Left ventricle myocardium inferior (tissue), 1 donor: ENCODE results near the gene ATP6V0B. TPM values are rescaled to one million over a fixed set of nuclear protein-coding genes. Genes with fewer than 3 reads are reported as not detected.
A peak's percentile ranks its signal among the peaks of the same experiment; 100 is the strongest.

ENCODE experiments used
- DNase-seq: peaks from one replicate; pipeline ENCODE4 v3.0.0-alpha.2; 2020
- H3K27ac ChIP-seq: fragments of 200-600 bp; replicated peaks from 2 replicates; pipeline ENCODE4 v1.8.0; 2021
- H3K27me3 ChIP-seq: fragments of 200-600 bp; 2 replicates; pipeline ENCODE4 v1.8.0; 2021; ENCODE audit warnings: low read depth
- H3K36me3 ChIP-seq: fragments of 200-600 bp; 2 replicates; pipeline ENCODE4 v1.8.0; 2021
- H3K4me1 ChIP-seq: fragments of 200-600 bp; 2 replicates; pipeline ENCODE4 v1.8.0; 2021
- H3K4me3 ChIP-seq: fragments of 200-600 bp; 2 replicates; pipeline ENCODE4 v1.8.0; 2021; ENCODE audit warnings: mild to moderate bottlenecking, moderate library complexity
- H3K9me3 ChIP-seq: fragments of 200-600 bp; replicated peaks from 2 replicates; pipeline ENCODE4 v1.8.0; 2021
- intact Hi-C: fragments of 100-400 bp; cut with micrococcal nuclease; formaldehyde crosslinking; loops from one replicate; pipeline ENCODE4 v1.11.0; 2022
- total RNA-seq: library from RNA; stranded (reverse); fragmentation: NEBNext Ultra II Directional; extraction: Animal tissue kit (Norgen Biotek cat#: 25700); gene quantifications from one replicate; pipeline ENCODE4 v1.2.1, GENCODE V29; 2021
- TF ChIP-seq, protein P1 (sequence below): fragments of 200-600 bp; IDR thresholded peaks from 2 replicates; pipeline ENCODE4 v1.8.0; 2021; ENCODE audit warnings: antibody characterized with exemption, mild to moderate bottlenecking, borderline replicate concordance
- donor health status: DM: no; HTN: yes; CAD: no; lungs with severe emphysema.

ATP6V0B gene
- total RNA-seq, 1 donor from 2014 or later: 80.6 TPM

DNA sequence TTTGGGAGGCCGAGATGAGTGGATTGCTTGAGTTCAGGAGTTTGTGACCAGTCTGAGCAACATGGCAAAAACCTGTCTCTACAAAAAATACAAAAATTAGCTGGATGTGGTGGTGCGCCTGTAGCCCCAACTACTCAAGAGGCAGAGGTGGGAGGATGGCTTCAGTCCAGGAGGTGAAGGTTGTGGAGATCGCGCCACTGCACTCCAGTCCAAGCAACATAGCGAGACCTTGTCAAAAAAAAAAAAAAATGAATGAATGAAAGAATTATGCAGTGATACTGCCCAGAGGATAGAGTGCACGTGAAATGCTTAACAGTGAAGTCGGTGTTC lies 5.4 kb upstream of the ATP6V0B start:
- Histone ChIP-seq H3K4me1 (peaks cover 27% of the 10 kb centered on the region), H3K27ac (peak overlapping the region; percentile 0), H3K9me3 (no peaks in the 10 kb centered on the region), H3K4me3 (peak overlapping the region; percentile 88), H3K27me3 (no peaks in the 10 kb centered on the region), H3K36me3 (peaks cover 53% of the 10 kb centered on the region)
- no peak for DNase-seq
- intact Hi-C loops: no loop called here
- TF ChIP-seq, protein P1, sequence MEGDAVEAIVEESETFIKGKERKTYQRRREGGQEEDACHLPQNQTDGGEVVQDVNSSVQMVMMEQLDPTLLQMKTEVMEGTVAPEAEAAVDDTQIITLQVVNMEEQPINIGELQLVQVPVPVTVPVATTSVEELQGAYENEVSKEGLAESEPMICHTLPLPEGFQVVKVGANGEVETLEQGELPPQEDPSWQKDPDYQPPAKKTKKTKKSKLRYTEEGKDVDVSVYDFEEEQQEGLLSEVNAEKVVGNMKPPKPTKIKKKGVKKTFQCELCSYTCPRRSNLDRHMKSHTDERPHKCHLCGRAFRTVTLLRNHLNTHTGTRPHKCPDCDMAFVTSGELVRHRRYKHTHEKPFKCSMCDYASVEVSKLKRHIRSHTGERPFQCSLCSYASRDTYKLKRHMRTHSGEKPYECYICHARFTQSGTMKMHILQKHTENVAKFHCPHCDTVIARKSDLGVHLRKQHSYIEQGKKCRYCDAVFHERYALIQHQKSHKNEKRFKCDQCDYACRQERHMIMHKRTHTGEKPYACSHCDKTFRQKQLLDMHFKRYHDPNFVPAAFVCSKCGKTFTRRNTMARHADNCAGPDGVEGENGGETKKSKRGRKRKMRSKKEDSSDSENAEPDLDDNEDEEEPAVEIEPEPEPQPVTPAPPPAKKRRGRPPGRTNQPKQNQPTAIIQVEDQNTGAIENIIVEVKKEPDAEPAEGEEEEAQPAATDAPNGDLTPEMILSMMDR: no peak

DNA sequence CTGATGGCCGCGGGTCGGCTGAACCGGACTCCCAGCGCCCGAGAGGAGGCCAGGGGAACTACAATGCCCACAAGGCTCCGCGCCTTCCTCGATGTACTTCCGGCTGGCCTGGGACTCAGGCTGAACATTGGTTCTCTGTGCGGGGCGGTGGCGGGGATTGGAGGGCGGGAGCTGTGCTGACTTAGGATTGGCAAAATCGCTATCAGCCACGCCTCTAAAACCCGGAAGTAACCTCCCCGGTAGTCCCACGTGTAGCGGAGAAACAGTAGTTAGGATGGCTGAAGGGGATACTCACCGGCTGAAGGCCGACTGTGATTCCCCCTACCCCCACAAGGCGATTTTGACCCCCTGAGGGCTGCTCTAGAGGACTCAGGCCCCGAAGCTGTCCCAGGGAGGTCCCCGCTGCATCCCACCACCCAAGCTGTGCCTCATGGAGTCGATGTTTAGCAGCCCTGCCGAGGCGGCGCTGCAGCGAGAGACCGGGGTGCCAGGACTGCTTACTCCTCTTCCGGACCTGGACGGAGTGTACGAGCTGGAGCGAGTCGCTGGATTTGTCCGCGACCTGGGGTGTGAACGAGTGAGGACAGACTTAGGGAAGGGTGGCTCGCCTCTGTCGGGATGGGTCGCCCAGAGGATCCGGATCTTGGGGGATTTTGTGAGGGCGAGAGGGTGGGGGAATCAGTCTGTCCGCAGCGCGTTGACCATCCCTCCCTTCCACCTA lies 4.9 kb upstream of the ATP6V0B start, which contains the start of gene DPH2:
TSS of gene DPH2 (plus strand) at position 265 of the 721 bp plus-strand sequence. CDS start at position 431, 166 bp downstream.
- H3K36me3 ChIP-seq: peaks cover 48% of the 10 kb centered on the region
- H3K4me3 ChIP-seq: peak within 1 kb of the TSS; percentile 88
- H3K4me1 ChIP-seq: peaks cover 29% of the 10 kb centered on the region
- TF ChIP-seq, protein P1: peak; percentile 20
- H3K27ac ChIP-seq: peak within 1 kb of the TSS; percentile 59
- no peaks in the 10 kb centered on the region for H3K27me3 ChIP-seq
- intact Hi-C loops: no loop called here
- DNase-seq: peak; percentile 97
- H3K9me3 ChIP-seq: no peaks in the 10 kb centered on the region

DNA sequence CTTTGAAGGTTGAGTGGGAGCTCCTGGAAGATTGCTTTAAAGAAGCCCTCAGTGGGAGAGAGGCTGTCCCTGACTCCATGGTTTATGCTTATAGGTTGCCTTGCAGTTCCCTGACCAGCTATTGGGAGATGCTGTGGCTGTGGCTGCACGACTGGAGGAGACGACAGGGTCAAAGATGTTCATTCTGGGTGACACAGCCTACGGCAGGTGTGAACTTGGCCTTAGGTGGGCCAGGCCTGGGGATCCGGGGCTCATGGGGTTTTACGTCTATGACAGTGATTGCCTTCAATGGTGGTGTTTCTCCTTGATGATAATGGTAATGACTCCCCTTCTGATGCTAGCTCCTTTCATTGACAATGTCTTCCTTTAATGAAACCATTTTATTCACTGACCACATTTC lies 4.3 kb upstream of the ATP6V0B start:
- H3K27ac ChIP-seq: peak overlapping the region; percentile 59
- H3K27me3 ChIP-seq: no peaks in the 10 kb centered on the region
- H3K36me3 ChIP-seq: peaks cover 47% of the 10 kb centered on the region
- peaks cover 35% of the 10 kb centered on the region for H3K4me1 ChIP-seq
- H3K4me3 ChIP-seq: peak overlapping the region; percentile 88
- intact Hi-C loops: no loop called here
- TF ChIP-seq, protein P1: no peak
- no peaks in the 10 kb centered on the region for H3K9me3 ChIP-seq
- no peak for DNase-seq

DNA sequence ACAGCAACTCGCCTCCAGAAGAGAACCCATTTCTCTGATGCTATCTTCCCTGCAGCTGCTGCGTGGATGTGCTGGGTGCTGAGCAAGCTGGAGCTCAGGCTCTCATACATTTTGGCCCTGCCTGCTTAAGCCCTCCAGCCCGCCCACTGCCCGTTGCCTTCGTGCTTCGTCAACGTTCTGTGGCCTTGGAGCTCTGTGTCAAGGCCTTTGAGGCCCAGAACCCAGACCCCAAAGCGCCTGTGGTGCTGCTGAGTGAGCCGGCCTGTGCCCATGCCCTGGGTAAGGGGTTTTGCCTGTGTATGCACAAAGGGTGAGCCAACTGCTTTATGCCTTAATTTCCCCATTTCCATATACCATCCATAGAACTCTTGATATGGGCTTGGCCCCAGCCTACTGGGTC lies 3.8 kb upstream of the ATP6V0B start:
- intact Hi-C loops: no loop called here
- H3K9me3 ChIP-seq: no peaks in the 10 kb centered on the region
- peaks cover 39% of the 10 kb centered on the region for H3K4me1 ChIP-seq
- H3K27ac ChIP-seq: no peak overlapping the region
- H3K4me3 ChIP-seq: peak overlapping the region; percentile 88
- TF ChIP-seq, protein P1: no peak
- no peak for DNase-seq
- no peaks in the 10 kb centered on the region for H3K27me3 ChIP-seq
- H3K36me3 ChIP-seq: peaks cover 45% of the 10 kb centered on the region

DNA sequence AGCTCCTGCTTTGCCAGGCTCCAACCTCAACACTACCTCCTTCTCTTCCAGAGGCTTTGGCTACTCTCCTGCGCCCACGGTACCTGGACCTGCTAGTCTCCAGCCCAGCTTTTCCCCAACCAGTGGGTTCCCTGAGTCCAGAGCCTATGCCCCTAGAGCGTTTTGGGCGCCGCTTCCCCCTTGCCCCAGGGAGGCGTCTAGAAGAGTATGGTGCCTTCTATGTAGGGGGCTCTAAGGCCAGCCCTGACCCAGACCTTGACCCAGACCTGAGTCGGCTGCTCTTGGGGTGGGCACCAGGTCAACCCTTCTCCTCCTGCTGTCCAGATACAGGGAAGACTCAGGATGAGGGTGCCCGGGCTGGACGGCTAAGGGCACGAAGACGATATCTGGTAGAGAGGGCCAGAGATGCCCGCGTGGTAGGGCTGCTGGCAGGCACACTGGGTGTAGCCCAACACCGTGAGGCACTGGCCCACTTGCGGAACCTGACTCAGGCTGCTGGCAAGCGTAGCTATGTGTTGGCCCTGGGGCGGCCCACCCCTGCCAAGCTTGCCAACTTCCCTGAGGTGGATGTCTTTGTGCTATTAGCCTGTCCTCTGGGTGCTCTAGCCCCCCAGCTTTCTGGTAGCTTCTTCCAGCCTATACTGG lies 3.3 kb upstream of the ATP6V0B start:
- TF ChIP-seq, protein P1: no peak
- H3K4me3 ChIP-seq: peak overlapping the region; percentile 88
- no peaks in the 10 kb centered on the region for H3K27me3 ChIP-seq
- H3K27ac ChIP-seq: no peak overlapping the region
- DNase-seq: no peak
- intact Hi-C loops: no loop called here
- no peaks in the 10 kb centered on the region for H3K9me3 ChIP-seq
- H3K36me3 ChIP-seq: peaks cover 44% of the 10 kb centered on the region
- H3K4me1 ChIP-seq: peaks cover 44% of the 10 kb centered on the region
